ENCODE results near the gene NCAPG2.

DNA sequence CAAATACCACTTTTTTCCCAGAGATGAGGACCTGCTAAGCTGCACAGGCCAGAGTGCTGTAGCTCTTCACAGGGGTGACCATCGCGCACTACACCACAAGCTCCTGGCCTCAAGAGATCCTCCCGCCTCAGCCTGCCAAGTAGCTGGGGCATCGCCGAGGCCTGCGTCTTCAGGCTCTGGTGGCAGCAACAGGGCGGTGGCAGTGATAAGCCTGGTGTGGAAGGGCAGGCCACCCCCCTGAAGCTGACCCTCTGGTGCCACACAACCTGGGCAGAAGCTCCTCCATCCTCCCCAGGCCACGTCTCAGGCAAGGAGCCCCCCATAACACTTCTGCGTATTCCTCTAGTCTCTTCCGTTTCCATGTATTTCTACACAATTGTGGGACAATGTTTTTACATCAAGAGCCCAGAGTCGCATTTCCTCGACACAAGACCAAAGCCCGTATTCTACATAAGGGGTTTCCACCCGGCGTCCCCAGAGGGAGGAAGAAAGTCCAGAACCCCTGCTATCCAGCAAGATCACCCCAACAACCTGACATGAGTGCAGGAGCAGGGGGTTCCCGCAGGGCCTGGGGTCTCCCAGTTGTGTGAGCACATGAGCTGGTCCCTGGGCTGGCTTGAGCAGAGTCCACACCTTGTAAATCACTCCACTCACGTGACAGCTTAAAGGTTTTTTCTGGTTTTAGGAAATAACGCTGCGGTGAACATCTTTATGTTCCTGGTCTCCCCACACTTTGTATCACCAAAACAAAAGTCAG, 37.6 kb upstream of the NCAPG2 start:
- TF ChIP-seq, protein P1, sequence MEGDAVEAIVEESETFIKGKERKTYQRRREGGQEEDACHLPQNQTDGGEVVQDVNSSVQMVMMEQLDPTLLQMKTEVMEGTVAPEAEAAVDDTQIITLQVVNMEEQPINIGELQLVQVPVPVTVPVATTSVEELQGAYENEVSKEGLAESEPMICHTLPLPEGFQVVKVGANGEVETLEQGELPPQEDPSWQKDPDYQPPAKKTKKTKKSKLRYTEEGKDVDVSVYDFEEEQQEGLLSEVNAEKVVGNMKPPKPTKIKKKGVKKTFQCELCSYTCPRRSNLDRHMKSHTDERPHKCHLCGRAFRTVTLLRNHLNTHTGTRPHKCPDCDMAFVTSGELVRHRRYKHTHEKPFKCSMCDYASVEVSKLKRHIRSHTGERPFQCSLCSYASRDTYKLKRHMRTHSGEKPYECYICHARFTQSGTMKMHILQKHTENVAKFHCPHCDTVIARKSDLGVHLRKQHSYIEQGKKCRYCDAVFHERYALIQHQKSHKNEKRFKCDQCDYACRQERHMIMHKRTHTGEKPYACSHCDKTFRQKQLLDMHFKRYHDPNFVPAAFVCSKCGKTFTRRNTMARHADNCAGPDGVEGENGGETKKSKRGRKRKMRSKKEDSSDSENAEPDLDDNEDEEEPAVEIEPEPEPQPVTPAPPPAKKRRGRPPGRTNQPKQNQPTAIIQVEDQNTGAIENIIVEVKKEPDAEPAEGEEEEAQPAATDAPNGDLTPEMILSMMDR (conservative IDR thresholded peaks at IDR 0.05; ENCODE audit: low read length): no peak
- TF ChIP-seq EZH2phosphoT487 (IDR thresholded peaks at IDR 0.05; ENCODE audit: borderline replicate concordance, low read depth, low read length): no peak
